MM.1S (cell line): Measurements from ENCODE around the gene FGD6.

Experiments used
- DNase-seq: peaks from one replicate; pipeline ENCODE4 v3.0.0-alpha.2; 2015
- H2AFZ ChIP-seq: fragments of 300-600 bp; sonication (generic); 2 replicates; pipeline ENCODE4 v1.6.0; 2016; ENCODE audit warnings: antibody characterized with exemption, low read length
- H3F3A ChIP-seq: fragments of 300-600 bp; sonication (generic); 2 replicates; pipeline ENCODE4 v1.6.1; 2016; ENCODE audit warnings: mild to moderate bottlenecking, antibody characterized with exemption, low read length, moderate library complexity, mixed read lengths; ENCODE audit not compliant: insufficient read depth
- H3K27ac ChIP-seq: fragments of 300-600 bp; sonication (generic); 2 replicates; pipeline ENCODE4 v1.5.1; 2016; ENCODE audit warnings: mild to moderate bottlenecking, low read length
- H3K27me3 ChIP-seq: fragments of 300-600 bp; sonication (generic); replicated peaks from 2 replicates; pipeline ENCODE4 v1.6.0; 2016; ENCODE audit warnings: low read length; ENCODE audit not compliant: insufficient read depth
- H3K36me3 ChIP-seq: fragments of 300-600 bp; sonication (generic); replicated peaks from 2 replicates; pipeline ENCODE4 v1.6.1; 2016; ENCODE audit warnings: mild to moderate bottlenecking, low read length, mixed read lengths; ENCODE audit not compliant: insufficient read depth
- H3K4me1 ChIP-seq: fragments of 300-600 bp; sonication (generic); 2 replicates; pipeline ENCODE4 v1.6.1; 2016; ENCODE audit warnings: low read length, mixed read lengths
- H3K4me2 ChIP-seq: fragments of 300-600 bp; sonication (generic); 2 replicates; pipeline ENCODE4 v1.6.0; 2016; ENCODE audit warnings: low read depth, low read length
- H3K4me3 ChIP-seq: fragments of 300-600 bp; sonication (generic); 2 replicates; pipeline ENCODE4 v1.5.1; 2016; ENCODE audit warnings: low read length, mixed read lengths
- H3K79me2 ChIP-seq: fragments of 300-600 bp; sonication (generic); 2 replicates; pipeline ENCODE4 v1.6.1; 2016; ENCODE audit warnings: mixed run types, low read length, mixed read lengths
- H3K9ac ChIP-seq: fragments of 300-600 bp; sonication (generic); 2 replicates; pipeline ENCODE4 v1.6.1; 2016; ENCODE audit warnings: low read length, mixed read lengths
- H3K9me2 ChIP-seq: fragments of 300-600 bp; sonication (generic); replicated peaks from 2 replicates; pipeline ENCODE4 v1.6.1; 2016; ENCODE audit warnings: mild to moderate bottlenecking, low read length, mixed read lengths; ENCODE audit not compliant: insufficient read depth
- H3K9me3 ChIP-seq: fragments of 300-600 bp; sonication (generic); replicated peaks from 2 replicates; pipeline ENCODE4 v1.6.1; 2016; ENCODE audit warnings: mild to moderate bottlenecking, low read length, mixed read lengths; ENCODE audit not compliant: insufficient read depth
- H4K20me1 ChIP-seq: fragments of 300-600 bp; sonication (generic); 2 replicates; pipeline ENCODE4 v1.6.1; 2016; ENCODE audit warnings: mild to moderate bottlenecking, low read length, moderate library complexity, mixed read lengths; ENCODE audit not compliant: insufficient read depth
- EZH2 ChIP-seq: fragments of 300-600 bp; sonication (generic); optimal IDR thresholded peaks from 2 replicates; pipeline ENCODE3; 2017; ENCODE audit warnings: low read depth, mild to moderate bottlenecking, antibody characterized with exemption, low read length, mixed read lengths
- EZH2phosphoT487 ChIP-seq: fragments of 300-600 bp; sonication (generic); IDR thresholded peaks from 2 replicates; pipeline ENCODE4 v1.6.1; 2018; ENCODE audit warnings: antibody characterized with exemption, low read length
- TF ChIP-seq, protein P1 (sequence below): fragments of 300-600 bp; sonication (generic); IDR thresholded peaks from 2 replicates; pipeline ENCODE4 v1.5.1; 2016; ENCODE audit warnings: antibody characterized with exemption, low read length, mixed read lengths

Gene FGD6

DNA sequence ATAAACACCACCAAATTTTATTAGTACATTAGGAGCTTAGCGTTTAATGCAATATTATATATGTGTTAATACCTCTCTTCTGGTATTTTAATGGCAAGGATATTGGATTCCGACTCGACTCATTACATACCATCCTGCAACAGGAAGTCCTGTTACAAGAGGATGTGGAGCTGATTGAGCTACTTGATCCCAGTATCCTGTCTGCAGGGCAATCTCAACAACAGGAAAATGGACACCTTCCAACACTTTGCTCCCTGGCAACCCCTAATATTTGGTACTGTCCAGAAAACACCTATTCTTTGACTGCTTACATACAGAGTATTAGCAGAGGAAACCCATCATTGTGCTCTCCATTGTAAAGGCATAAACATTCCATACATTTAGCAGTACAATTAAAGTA lies 45.5 kb upstream of the FGD6 start:
- Histone ChIP-seq H3K36me3 (no peaks in the 10 kb centered on the region; the same call in 1 of the 2 replicates), H2AFZ (no peak overlapping the region), H3K4me1 (no peaks in the 10 kb centered on the region), H3K4me3 (no peak overlapping the region), H3K9me2 (no peaks in the 10 kb centered on the region), H3K4me2 (no peak overlapping the region), H3K27me3 (no peaks in the 10 kb centered on the region), H3K27ac (no peak overlapping the region), H3K79me2 (no peaks in the 10 kb centered on the region), H4K20me1 (no peaks in the 10 kb centered on the region), H3F3A (no peaks in the 10 kb centered on the region), H3K9ac (no peak overlapping the region), H3K9me3 (no peaks in the 10 kb centered on the region)
- TF ChIP-seq, protein P1, sequence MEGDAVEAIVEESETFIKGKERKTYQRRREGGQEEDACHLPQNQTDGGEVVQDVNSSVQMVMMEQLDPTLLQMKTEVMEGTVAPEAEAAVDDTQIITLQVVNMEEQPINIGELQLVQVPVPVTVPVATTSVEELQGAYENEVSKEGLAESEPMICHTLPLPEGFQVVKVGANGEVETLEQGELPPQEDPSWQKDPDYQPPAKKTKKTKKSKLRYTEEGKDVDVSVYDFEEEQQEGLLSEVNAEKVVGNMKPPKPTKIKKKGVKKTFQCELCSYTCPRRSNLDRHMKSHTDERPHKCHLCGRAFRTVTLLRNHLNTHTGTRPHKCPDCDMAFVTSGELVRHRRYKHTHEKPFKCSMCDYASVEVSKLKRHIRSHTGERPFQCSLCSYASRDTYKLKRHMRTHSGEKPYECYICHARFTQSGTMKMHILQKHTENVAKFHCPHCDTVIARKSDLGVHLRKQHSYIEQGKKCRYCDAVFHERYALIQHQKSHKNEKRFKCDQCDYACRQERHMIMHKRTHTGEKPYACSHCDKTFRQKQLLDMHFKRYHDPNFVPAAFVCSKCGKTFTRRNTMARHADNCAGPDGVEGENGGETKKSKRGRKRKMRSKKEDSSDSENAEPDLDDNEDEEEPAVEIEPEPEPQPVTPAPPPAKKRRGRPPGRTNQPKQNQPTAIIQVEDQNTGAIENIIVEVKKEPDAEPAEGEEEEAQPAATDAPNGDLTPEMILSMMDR, result no peak
- TF ChIP-seq EZH2 (no peak), EZH2phosphoT487 (no peak)
- DNase-seq, result no peak

DNA sequence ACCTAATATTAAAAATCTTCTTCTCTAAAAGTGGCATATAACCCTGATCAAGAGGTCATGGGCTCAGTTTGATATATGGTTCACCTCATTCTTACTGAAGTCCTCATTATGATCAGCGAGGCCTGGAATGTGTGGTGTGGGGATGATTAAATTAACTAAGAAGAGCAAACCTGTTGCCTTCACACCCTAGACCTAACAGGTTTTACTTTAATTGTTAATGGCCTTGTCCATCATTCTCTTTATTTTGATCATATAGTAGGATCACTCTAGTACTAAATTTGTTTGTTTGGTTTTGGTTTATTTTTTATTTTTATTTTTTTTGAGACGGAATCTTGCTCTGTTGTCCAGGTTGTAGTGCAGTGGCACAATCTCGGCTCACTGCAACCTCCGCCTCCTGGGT lies 43.8 kb upstream of the FGD6 start:
- TF ChIP-seq EZH2phosphoT487 (no peak), EZH2 (no peak)
- TF ChIP-seq, protein P1, result no peak
- Histone ChIP-seq H3K36me3 (peaks cover 3% of the 10 kb centered on the region; the same call in 1 of the 2 replicates), H3K9me2 (no peaks in the 10 kb centered on the region), H3K9ac (no peak overlapping the region), H3K4me2 (no peak overlapping the region), H4K20me1 (no peaks in the 10 kb centered on the region), H3K4me3 (no peak overlapping the region), H3K27me3 (no peaks in the 10 kb centered on the region), H2AFZ (no peak overlapping the region), H3K79me2 (no peaks in the 10 kb centered on the region), H3K27ac (no peak overlapping the region), H3K4me1 (no peaks in the 10 kb centered on the region), H3F3A (no peaks in the 10 kb centered on the region), H3K9me3 (no peaks in the 10 kb centered on the region)
- DNase-seq, result no peak

DNA sequence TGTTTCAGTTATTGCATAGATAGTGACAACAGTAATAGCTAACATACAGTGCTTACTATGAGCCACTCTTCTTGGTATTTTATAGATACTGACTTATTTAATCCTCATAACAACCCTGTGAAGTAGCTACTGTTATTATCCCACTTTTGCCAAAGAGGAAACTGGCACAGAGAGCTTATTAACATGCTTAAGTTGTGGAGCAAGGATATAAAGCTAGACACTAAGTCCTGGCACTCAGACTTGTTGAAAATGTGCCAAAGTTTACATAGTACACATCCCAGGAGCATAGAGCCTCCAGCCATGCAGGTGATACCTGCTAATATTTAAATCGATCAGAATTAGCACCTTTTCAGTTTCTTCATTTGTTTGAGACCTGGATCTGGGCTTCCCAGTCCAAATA lies 42.1 kb upstream of the FGD6 start:
- Histone ChIP-seq H3K36me3 (peaks cover 3% of the 10 kb centered on the region; the same call in 1 of the 2 replicates), H3K27ac (no peak overlapping the region), H3K27me3 (no peaks in the 10 kb centered on the region), H3K9ac (no peak overlapping the region), H3K4me1 (no peaks in the 10 kb centered on the region), H3K79me2 (no peaks in the 10 kb centered on the region), H3K9me2 (no peaks in the 10 kb centered on the region), H3K4me2 (no peak overlapping the region), H4K20me1 (no peaks in the 10 kb centered on the region), H3K4me3 (no peak overlapping the region), H3F3A (no peaks in the 10 kb centered on the region), H2AFZ (no peak overlapping the region), H3K9me3 (no peaks in the 10 kb centered on the region)
- DNase-seq, result no peak
- TF ChIP-seq EZH2phosphoT487, result no peak
- TF ChIP-seq EZH2, result no peak
- TF ChIP-seq, protein P1, result no peak
